KOPT-K1 (cell line): ENCODE data around the gene XPNPEP3.
A peak's percentile ranks its signal among the peaks of the same experiment; 100 is the strongest.
"Not testable (repeated sequence)": the region's sequence is repeated elsewhere in the genome, so short reads cannot be mapped to it uniquely, and the experiment has no call there.

Source experiments
- H3K27ac ChIP-seq: fragments of 200-600 bp; sonication (generic); 2 replicates; pipeline ENCODE4 v1.5.1; 2016; ENCODE audit warnings: antibody characterized with exemption, mild to moderate bottlenecking, low read depth, low read length; ENCODE audit not compliant: poor library complexity, severe bottlenecking
- H3K36me3 ChIP-seq: fragments of 200-600 bp; sonication (generic); 2 replicates; pipeline ENCODE4 v1.5.1; 2017; ENCODE audit warnings: antibody characterized with exemption, mild to moderate bottlenecking, low read length, moderate library complexity; ENCODE audit not compliant: insufficient read depth
- H3K9me3 ChIP-seq: fragments of 200-600 bp; sonication (generic); 2 replicates; pipeline ENCODE4 v1.5.1; 2017; ENCODE audit warnings: antibody characterized with exemption, low read length, mild to moderate bottlenecking; ENCODE audit not compliant: insufficient read depth, poor library complexity, severe bottlenecking

XPNPEP3 gene

GRCh38 chr22:40889116-40889515, 32.2 kb downstream of the XPNPEP3 start:
- H3K9me3 ChIP-seq: no peaks in the 10 kb centered on the region
- H3K36me3 ChIP-seq: peaks cover 42% of the 10 kb centered on the region
- H3K27ac ChIP-seq: no peak overlapping the region

- Histone ChIP-seq H3K27ac (no peak overlapping the region), H3K36me3 (peaks cover 42% of the 10 kb centered on the region), H3K9me3 (no peaks in the 10 kb centered on the region)
These were observed 33.9 kb downstream of the XPNPEP3 start for GRCh38 chr22:40890881-40891280.

GRCh38 chr22:40894417-40894816, 37.5 kb downstream of the XPNPEP3 start:
- Histone ChIP-seq H3K36me3 (peaks cover 14% of the 10 kb centered on the region; the same call in 1 of the 2 replicates), H3K27ac (no peak overlapping the region), H3K9me3 (no peaks in the 10 kb centered on the region)

GRCh38 chr22:40898850-40899357, 42.0 kb downstream of the XPNPEP3 start:
- no peaks in the 10 kb centered on the region for H3K36me3 ChIP-seq
- H3K27ac ChIP-seq: no peak overlapping the region
- H3K9me3 ChIP-seq: no peaks in the 10 kb centered on the region

GRCh38 chr22:40904101-40904500, 47.2 kb downstream of the XPNPEP3 start:
- Histone ChIP-seq H3K36me3 (0 out of 2 replicates have a peak, but pooled peaks cover 9% of the 10 kb centered on the region), H3K27ac (no peak overlapping the region), H3K9me3 (no peaks in the 10 kb centered on the region)

GRCh38 chr22:40908895-40909294, 51.9 kb downstream of the XPNPEP3 start:
- Histone ChIP-seq H3K27ac (no peak overlapping the region), H3K9me3 (no peaks in the 10 kb centered on the region), H3K36me3 (peaks cover 12% of the 10 kb centered on the region)

GRCh38 chr22:40911772-40912171, 54.8 kb downstream of the XPNPEP3 start:
- peaks cover 34% of the 10 kb centered on the region for H3K36me3 ChIP-seq
- H3K27ac ChIP-seq: no peak overlapping the region
- no peaks in the 10 kb centered on the region for H3K9me3 ChIP-seq

- H3K9me3 ChIP-seq, H3K27ac ChIP-seq: not testable (repeated sequence)
- H3K36me3 ChIP-seq: peaks cover 41% of the 10 kb centered on the region
These were observed 56.0 kb downstream of the XPNPEP3 start for GRCh38 chr22:40912987-40913386.

- H3K27ac ChIP-seq: no peak overlapping the region
- peaks cover 57% of the 10 kb centered on the region for H3K36me3 ChIP-seq
- H3K9me3 ChIP-seq: no peaks in the 10 kb centered on the region
These were observed 62.5 kb downstream of the XPNPEP3 start for GRCh38 chr22:40919446-40919845.

- H3K36me3 ChIP-seq: peaks cover 56% of the 10 kb centered on the region
- no peak overlapping the region for H3K27ac ChIP-seq
- no peaks in the 10 kb centered on the region for H3K9me3 ChIP-seq
These were observed 63.6 kb downstream of the XPNPEP3 start for GRCh38 chr22:40920526-40920925.

- no peak overlapping the region for H3K27ac ChIP-seq
These were observed 65.7 kb downstream of the XPNPEP3 start for GRCh38 chr22:40922484-40923303.

GRCh38 chr22:40928657-40929056, 71.7 kb downstream of the XPNPEP3 start:
- Histone ChIP-seq H3K27ac (no peak overlapping the region), H3K36me3 (peaks cover 34% of the 10 kb centered on the region), H3K9me3 (no peaks in the 10 kb centered on the region)

More at GRCh38 chr22:40922484-40923303, 65.7 kb downstream of the XPNPEP3 start:
- Histone ChIP-seq H3K36me3 (peaks cover 54% of the 10 kb centered on the region), H3K9me3 (no peaks in the 10 kb centered on the region)

GRCh38 chr22:40932396-40932795, 75.4 kb downstream of the XPNPEP3 start:
- H3K36me3 ChIP-seq: peaks cover 5% of the 10 kb centered on the region; the same call in 1 of the 2 replicates
- no peaks in the 10 kb centered on the region for H3K9me3 ChIP-seq
- H3K27ac ChIP-seq: no peak overlapping the region

GRCh38 chr22:40939202-40939601, 82.3 kb downstream of the XPNPEP3 start:
- Histone ChIP-seq H3K27ac (no peak overlapping the region), H3K9me3 (no peaks in the 10 kb centered on the region), H3K36me3 (no peaks in the 10 kb centered on the region)

- peaks cover 32% of the 10 kb centered on the region for H3K36me3 ChIP-seq
- peak within 1 kb of the TSS; percentile 90 for H3K27ac ChIP-seq
- H3K9me3 ChIP-seq: no peaks in the 10 kb centered on the region
These were observed 94.2 kb downstream of the XPNPEP3 start, which contains the start of gene RBX1 for GRCh38 chr22:40950962-40951794. TSS of gene RBX1 (plus strand) at chr22:40951378. CDS start at chr22:40951399, 21 bp downstream.
